ENCODE data around the gene SNRNP70.

SNRNP70 gene

GRCh38 chr19:49081273-49081672, 4.0 kb upstream of the SNRNP70 start:
- TF ChIP-seq CREB1 (IDR thresholded peaks at IDR 0.05; ENCODE audit: low read depth) (no peak), NFIC (IDR thresholded peaks at IDR 0.05) (no peak), TAF1 (IDR thresholded peaks at IDR 0.05; ENCODE audit: low read depth) (no peak), TEAD4 (IDR thresholded peaks at IDR 0.05) (no peak), YY1 (IDR thresholded peaks at IDR 0.05; ENCODE audit: low read depth) (no peak), REST (IDR thresholded peaks at IDR 0.05; ENCODE audit: low read depth) (no peak), USF1 (IDR thresholded peaks at IDR 0.05) (no peak), TCF12 (IDR thresholded peaks at IDR 0.05; ENCODE audit: low read depth) (no peak), EGR1 (IDR thresholded peaks at IDR 0.05) (no peak), ZBTB7A (IDR thresholded peaks at IDR 0.05; ENCODE audit: low read depth) (no peak), FOXM1 (IDR thresholded peaks at IDR 0.05; ENCODE audit: borderline replicate concordance, low read depth) (no peak), CEBPB (IDR thresholded peaks at IDR 0.05) (no peak), MAX (IDR thresholded peaks at IDR 0.05) (no peak), EP300 (IDR thresholded peaks at IDR 0.05; ENCODE audit: borderline replicate concordance) (no peak), RAD21 (IDR thresholded peaks at IDR 0.05; ENCODE audit: low read depth) (no peak)

GRCh38 chr19:49084206-49085019, 838 bp upstream of the SNRNP70 start:
- TF ChIP-seq MAX (IDR thresholded peaks at IDR 0.05) (no peak), ZBTB7A (IDR thresholded peaks at IDR 0.05; ENCODE audit: low read depth) (no peak), NFIC (IDR thresholded peaks at IDR 0.05) (no peak), FOXM1 (IDR thresholded peaks at IDR 0.05; ENCODE audit: borderline replicate concordance, low read depth) (no peak), EGR1 (IDR thresholded peaks at IDR 0.05) (no peak), TEAD4 (IDR thresholded peaks at IDR 0.05) (no peak), CEBPB (IDR thresholded peaks at IDR 0.05) (no peak), RAD21 (IDR thresholded peaks at IDR 0.05; ENCODE audit: low read depth) (no peak), REST (IDR thresholded peaks at IDR 0.05; ENCODE audit: low read depth) (no peak), USF1 (IDR thresholded peaks at IDR 0.05) (no peak), TCF12 (IDR thresholded peaks at IDR 0.05; ENCODE audit: low read depth) (no peak), EP300 (IDR thresholded peaks at IDR 0.05; ENCODE audit: borderline replicate concordance) (no peak), CREB1 (IDR thresholded peaks at IDR 0.05; ENCODE audit: low read depth) (no peak), YY1 (IDR thresholded peaks at IDR 0.05; ENCODE audit: low read depth) (no peak), TAF1 (IDR thresholded peaks at IDR 0.05; ENCODE audit: low read depth) (no peak)

GRCh38 chr19:49085868-49086232, 599 bp downstream of the SNRNP70 start:
- TF ChIP-seq MAX (IDR thresholded peaks at IDR 0.05) (no peak), EGR1 (IDR thresholded peaks at IDR 0.05) (no peak), RAD21 (IDR thresholded peaks at IDR 0.05; ENCODE audit: low read depth) (no peak), TCF12 (IDR thresholded peaks at IDR 0.05; ENCODE audit: low read depth) (no peak), CEBPB (IDR thresholded peaks at IDR 0.05) (no peak), USF1 (IDR thresholded peaks at IDR 0.05) (no peak), NFIC (IDR thresholded peaks at IDR 0.05) (no peak), EP300 (IDR thresholded peaks at IDR 0.05; ENCODE audit: borderline replicate concordance) (no peak), ZBTB7A (IDR thresholded peaks at IDR 0.05; ENCODE audit: low read depth) (no peak), CREB1 (IDR thresholded peaks at IDR 0.05; ENCODE audit: low read depth) (no peak), REST (IDR thresholded peaks at IDR 0.05; ENCODE audit: low read depth) (no peak), TAF1 (IDR thresholded peaks at IDR 0.05; ENCODE audit: low read depth) (no peak), TEAD4 (IDR thresholded peaks at IDR 0.05) (no peak), FOXM1 (IDR thresholded peaks at IDR 0.05; ENCODE audit: borderline replicate concordance, low read depth) (no peak), YY1 (IDR thresholded peaks at IDR 0.05; ENCODE audit: low read depth) (no peak)

Data from Ishikawa (cell line).